ENCODE measurements around the gene SMIM8. TPM values are rescaled to one million over a fixed set of nuclear protein-coding genes. Genes with fewer than 3 reads are reported as not detected.

Gene SMIM8
- total RNA-seq, 1 donor from 2014 or later, result 10.9 TPM

- intact Hi-C loops (cut with micrococcal nuclease), result no loop called here
Observed at GRCh38 chr6:87384449-87384848, 62.1 kb downstream of the SMIM8 start.

- intact Hi-C loops (cut with micrococcal nuclease), result loop anchor here (5.0 to 10.0 kb wide), 3 partner anchors 311 to 1073 kb away; partner anchors contain the start of genes AKIRIN2 and CNR1
Observed at GRCh38 chr6:87391334-87391733, 68.9 kb downstream of the SMIM8 start.

Other genes starting within 250 kb of the SMIM8 start
- not detected in 2 replicates for gene CGA, start 227.5 kb upstream of the SMIM8 start, total RNA-seq
- 54.9 and 59.2 TPM in 2 replicates for gene ZNF292, start 167.0 kb upstream of the SMIM8 start, total RNA-seq
- not detected in 2 replicates for gene GJB7, start 6.7 kb downstream of the SMIM8 start, total RNA-seq
- 3.2 and 4.0 TPM in 2 replicates for gene C6orf163, start 22.2 kb downstream of the SMIM8 start, total RNA-seq
- gene CFAP206, start 85.4 kb downstream of the SMIM8 start, total RNA-seq, result not detected in 2 replicates
- 12.2 and 13.6 TPM in 2 replicates for gene SLC35A1, start 150.4 kb downstream of the SMIM8 start, total RNA-seq

Measured in T-helper 1 cell treated with Interleukin-12 subunit alpha and Interleukin-12 subunit beta and Interleukin-4 antibody, amounts not matched to agents 30 ng/mL and 1 ng/mL, for 36 hours (primary cell).